Esophagus squamous epithelium (tissue), 4 donors: ENCODE data around the gene ECHS1.

ENCODE experiments used
- POLR2A ChIP-seq, 4 donors: fragments of 450-650 bp; IDR thresholded peaks; one replicate each; pipeline ENCODE4 v1.6.1; 2017; ENCODE audit warnings: antibody characterized with exemption in 4 of 4, mild to moderate bottlenecking in 4 of 4, moderate library complexity in 3 of 4
- TF ChIP-seq, protein P1 (sequence below), 6 experiments: fragments of 450-650 bp in 4 of 6; fragments of 200-600 bp in 2 of 6; sonication (generic) in 2 of 6; IDR thresholded peaks; one replicate each; pipeline ENCODE4 v1.5.1; 2016 to 2019; ENCODE audit warnings: antibody characterized with exemption in 6 of 6, mild to moderate bottlenecking in 4 of 6, moderate library complexity in 4 of 6

DNA sequence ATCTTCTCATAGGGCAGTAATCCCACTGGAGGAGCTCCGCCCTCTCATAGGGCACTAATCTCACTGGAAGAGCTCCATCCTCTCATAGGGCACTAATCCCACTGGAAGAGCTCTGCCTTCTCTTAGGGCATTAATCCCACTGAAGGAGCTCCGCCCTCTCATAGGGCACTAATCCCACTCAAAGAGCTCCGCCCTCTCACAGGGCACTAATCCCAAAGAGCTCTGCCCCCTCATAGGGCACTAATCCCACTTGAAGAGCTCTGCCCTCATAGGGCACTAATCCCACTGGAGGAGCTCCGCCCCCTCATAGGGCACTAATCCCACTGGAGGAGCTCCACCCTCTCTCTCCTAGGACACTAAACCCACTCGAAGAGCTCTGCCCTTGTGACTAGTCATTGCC is 11.9 kb downstream of the ECHS1 start:
- TF ChIP-seq, protein P1, sequence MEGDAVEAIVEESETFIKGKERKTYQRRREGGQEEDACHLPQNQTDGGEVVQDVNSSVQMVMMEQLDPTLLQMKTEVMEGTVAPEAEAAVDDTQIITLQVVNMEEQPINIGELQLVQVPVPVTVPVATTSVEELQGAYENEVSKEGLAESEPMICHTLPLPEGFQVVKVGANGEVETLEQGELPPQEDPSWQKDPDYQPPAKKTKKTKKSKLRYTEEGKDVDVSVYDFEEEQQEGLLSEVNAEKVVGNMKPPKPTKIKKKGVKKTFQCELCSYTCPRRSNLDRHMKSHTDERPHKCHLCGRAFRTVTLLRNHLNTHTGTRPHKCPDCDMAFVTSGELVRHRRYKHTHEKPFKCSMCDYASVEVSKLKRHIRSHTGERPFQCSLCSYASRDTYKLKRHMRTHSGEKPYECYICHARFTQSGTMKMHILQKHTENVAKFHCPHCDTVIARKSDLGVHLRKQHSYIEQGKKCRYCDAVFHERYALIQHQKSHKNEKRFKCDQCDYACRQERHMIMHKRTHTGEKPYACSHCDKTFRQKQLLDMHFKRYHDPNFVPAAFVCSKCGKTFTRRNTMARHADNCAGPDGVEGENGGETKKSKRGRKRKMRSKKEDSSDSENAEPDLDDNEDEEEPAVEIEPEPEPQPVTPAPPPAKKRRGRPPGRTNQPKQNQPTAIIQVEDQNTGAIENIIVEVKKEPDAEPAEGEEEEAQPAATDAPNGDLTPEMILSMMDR (IDR thresholded peaks at IDR 0.05), result no peak
- no peak for TF ChIP-seq POLR2A (IDR thresholded peaks at IDR 0.05)
